ENCODE data around the gene HS3ST2.
A peak's percentile ranks its signal among the peaks of the same experiment; 100 is the strongest.
"Not testable (repeated sequence)": the region's sequence is repeated elsewhere in the genome, so short reads cannot be mapped to it uniquely, and the experiment has no call there.

HS3ST2 gene

GRCh38 chr16:22938647-22939046 is 124.7 kb downstream of the HS3ST2 start:
- DNase-seq = no peak

GRCh38 chr16:22939744-22940363 is 125.9 kb downstream of the HS3ST2 start:
- DNase-seq = not testable (repeated sequence)

- DNase-seq = no peak
Observed at GRCh38 chr16:22941970-22942501, 128.1 kb downstream of the HS3ST2 start.

- no peak for DNase-seq
Observed at GRCh38 chr16:22942811-22943210, 128.8 kb downstream of the HS3ST2 start.

GRCh38 chr16:22945361-22945760 is 131.4 kb downstream of the HS3ST2 start:
- DNase-seq = no peak

- no peak for DNase-seq
Observed at GRCh38 chr16:22946433-22946832, 132.5 kb downstream of the HS3ST2 start.

- DNase-seq = no peak
Observed at GRCh38 chr16:22948058-22948602, 134.2 kb downstream of the HS3ST2 start.

- DNase-seq = peak; percentile 62
Observed at GRCh38 chr16:22948603-22949368, 134.8 kb downstream of the HS3ST2 start.

- no peak for DNase-seq
Observed at GRCh38 chr16:22955461-22956070, 141.6 kb downstream of the HS3ST2 start.

- DNase-seq = no peak
Observed at GRCh38 chr16:22961206-22961605, 147.2 kb downstream of the HS3ST2 start.

- no peak for DNase-seq
Observed at GRCh38 chr16:22962905-22963304, 148.9 kb downstream of the HS3ST2 start.

All from activated CD8-positive, alpha-beta memory T cell treated with anti-CD3 and anti-CD28 coated beads for 24 hours (primary cell).